Metanephros (tissue), 2 donors: ENCODE measurements around the gene PDPK1. TPM values are rescaled to one million over a fixed set of nuclear protein-coding genes. Genes with fewer than 3 reads are reported as not detected.

Experiments
- small RNA-seq: library from RNA; depleted of rRNA; stranded (forward); fragments of <200 nt; gene quantifications from one replicate; pipeline ENCODE3, GENCODE V24; 2014; ENCODE audit warnings: low replicate concordance
- total RNA-seq: library from RNA; depleted of rRNA; stranded (reverse); fragments of >200 nt; gene quantifications from one replicate; pipeline ENCODE4 v1.2.3, GENCODE V29; 2014

Gene PDPK1
- total RNA-seq = 31.5 TPM

DNA sequence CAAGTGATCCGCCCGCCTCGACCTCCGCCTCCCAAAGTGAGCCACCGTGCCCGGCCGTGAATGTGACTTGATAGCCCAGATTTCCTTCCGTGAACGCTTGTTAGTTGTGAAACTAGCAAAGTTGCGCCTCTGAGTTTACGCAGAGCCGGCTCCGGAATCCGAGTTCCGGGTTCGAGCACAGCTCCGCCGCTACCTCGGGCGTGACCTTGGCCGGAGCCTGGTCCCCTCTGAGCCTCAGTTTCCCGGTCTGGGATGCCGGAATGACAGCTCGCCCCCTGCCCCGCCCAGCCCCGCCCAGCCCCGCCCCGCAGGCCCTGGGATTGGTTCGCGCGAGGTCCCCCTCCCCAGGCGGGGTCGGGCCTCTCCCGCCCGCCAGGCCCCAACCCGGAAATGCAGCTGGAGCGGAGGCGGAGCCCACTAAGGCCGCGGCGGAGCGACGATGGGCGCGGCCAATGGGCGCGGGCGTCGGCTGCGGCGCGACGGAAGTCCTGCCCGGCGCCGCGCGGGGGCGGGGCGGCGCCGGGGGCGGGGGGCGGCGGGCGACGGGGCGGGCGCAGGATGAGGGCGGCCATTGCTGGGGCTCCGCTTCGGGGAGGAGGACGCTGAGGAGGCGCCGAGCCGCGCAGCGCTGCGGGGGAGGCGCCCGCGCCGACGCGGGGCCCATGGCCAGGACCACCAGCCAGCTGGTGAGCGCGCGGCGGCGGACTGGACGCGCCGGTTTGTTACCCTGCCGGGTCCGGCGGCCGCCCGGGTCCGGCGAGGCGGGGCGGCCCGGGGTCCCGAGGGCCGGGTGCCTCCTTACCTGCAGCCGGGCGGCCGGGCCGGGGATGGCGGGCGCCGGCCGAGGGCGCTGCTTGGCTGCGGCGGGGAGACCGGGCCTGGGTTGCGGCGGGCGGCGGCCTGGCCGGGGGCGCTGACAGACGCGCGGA lies at the start of gene PDPK1:
PDPK1 (plus strand) TSS at position 571 of the 929 bp plus-strand sequence; CDS start at position 663, 92 bp downstream.

DNA sequence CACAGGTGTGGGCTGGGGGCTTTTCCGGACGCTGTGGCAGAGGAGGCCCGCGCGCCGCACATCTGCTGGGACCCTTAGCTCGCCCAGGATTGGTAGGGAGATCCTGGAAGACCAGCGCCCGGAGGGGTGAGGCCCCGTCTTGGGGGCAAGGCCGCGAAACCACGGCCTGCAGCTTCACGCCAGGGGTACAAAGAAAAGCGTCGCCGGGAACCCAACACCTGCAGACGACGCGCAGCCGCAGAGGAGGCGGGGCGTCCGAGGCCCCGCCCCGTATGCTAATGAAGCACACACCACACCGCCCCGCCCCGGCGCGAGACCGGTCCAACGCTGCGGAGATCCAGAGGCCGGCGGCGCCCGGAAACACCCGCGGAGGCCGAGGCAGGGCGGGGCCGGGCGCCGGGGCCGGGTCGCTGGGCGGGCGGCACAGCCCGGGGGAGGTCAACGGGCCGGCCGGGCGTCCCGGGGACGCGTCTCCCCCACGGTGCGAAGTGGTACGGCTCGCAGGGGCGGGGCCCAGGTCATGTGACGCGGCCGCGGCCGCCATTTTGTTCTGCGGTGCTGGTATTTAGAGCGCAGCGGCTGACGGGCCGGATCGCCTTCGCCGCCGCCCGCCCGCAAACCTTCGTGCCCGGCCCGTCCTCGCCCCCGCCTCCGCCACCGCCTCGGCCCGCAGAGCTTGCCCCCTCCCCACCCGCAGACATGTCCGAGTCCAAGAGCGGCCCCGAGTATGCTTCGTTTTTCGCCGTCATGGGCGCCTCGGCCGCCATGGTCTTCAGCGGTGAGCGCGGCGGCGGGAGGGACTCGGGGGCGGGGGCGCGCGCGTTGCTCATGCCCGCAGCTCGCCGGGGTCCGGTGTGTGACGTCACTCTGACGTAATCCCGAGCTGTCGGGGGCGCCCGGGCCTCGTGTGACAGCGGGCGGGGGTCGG lies 24.2 kb upstream of the PDPK1 start, which contains the start of gene ATP6V0C:
ATP6V0C (plus strand) TSS at position 548 of the 928 bp plus-strand sequence; CDS start at position 700, 152 bp downstream.

GRCh38 chr16:2520097-2520783 lies 17.6 kb upstream of the PDPK1 start, which contains the start of gene AMDHD2:
Gene AMDHD2, plus strand, starts transcription at chr16:2520371. Its CDS starts 88 bp downstream, at chr16:2520459.

DNA sequence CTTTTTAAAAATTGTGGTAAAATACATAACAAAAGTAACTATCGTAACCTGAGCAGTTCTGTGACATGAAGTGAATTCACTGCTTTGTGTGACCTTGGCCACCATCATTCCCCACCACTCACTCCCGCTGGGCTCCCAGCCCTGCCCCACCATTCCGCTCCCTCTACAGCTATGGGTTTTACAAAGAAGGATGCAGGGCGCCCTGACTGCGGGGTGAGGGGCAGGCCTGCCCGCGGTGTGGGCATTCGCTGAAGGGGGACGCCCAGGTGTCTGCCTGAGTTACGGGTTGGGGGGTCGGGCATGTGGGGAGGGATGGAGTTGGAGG lies 6.5 kb upstream of the PDPK1 start, which contains the start of gene CEMP1:
CEMP1 (minus strand) TSS at position 38 of the 325 bp plus-strand sequence. CDS start 335 bp downstream, outside the sequence.

Small RNA genes within 50 kb of the gene (small RNA-seq; reads per million reads assigned to genes)
- gene AC093525.1 (not detected), gene MIR3178 (0.09 reads per million)

Other genes starting within 250 kb of the PDPK1 start
- gene ABCA3, start 197.3 kb upstream of the PDPK1 start, total RNA-seq = 7.3 TPM
- 10.5 TPM for gene CCNF, start 108.6 kb upstream of the PDPK1 start, total RNA-seq
- 10.8 TPM for gene TEDC2, start 77.9 kb upstream of the PDPK1 start, total RNA-seq
- gene NTN3, start 66.7 kb upstream of the PDPK1 start, total RNA-seq = 13.0 TPM
- gene TBC1D24, start 62.9 kb upstream of the PDPK1 start, total RNA-seq = 24.3 TPM
- gene ATP6V0C, start 24.1 kb upstream of the PDPK1 start, total RNA-seq = 46.2 TPM
- gene AMDHD2, start 17.6 kb upstream of the PDPK1 start, total RNA-seq = 50.0 TPM
- 1.1 TPM for gene CEMP1, start 6.6 kb upstream of the PDPK1 start, total RNA-seq
- 19.6 TPM for gene KCTD5, start 144.5 kb downstream of the PDPK1 start, total RNA-seq
- 0.47 TPM for gene PRSS27, start 182.2 kb downstream of the PDPK1 start, total RNA-seq
- 260 TPM for gene SRRM2, start 214.6 kb downstream of the PDPK1 start, total RNA-seq
- gene ELOB, start 239.3 kb downstream of the PDPK1 start, total RNA-seq = 166 TPM
- 1.2 TPM for gene PRSS33, start 249.5 kb downstream of the PDPK1 start, total RNA-seq